ENCODE results near the gene RNF138.
"Not testable (repeated sequence)": the region's sequence is repeated elsewhere in the genome, so short reads cannot be mapped to it uniquely, and the experiment has no call there.

Gene RNF138

DNA sequence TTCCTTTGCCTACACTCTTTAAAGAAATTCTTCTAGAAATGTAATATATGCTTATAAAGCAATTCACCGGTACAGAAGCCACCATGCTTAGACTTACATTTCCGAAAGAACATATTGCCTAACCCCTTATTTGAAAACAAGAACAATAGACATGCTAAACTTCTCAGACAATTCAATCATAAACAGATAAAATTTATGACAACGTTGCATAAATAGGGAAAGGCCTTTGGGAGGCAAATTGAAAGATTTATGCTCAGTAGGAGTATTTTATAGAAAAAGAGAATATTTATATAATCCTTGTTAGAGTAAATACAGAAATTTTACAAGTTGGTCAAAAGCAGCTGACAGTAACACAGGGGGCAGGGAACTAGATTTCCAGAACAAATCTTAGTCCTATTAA is 82.0 kb downstream of the RNF138 start:
- Mint-ChIP-seq H3K36me3 (ENCODE audit: low read depth) (no peaks in the 10 kb centered on the region), H3K27me3 (ENCODE audit: low read depth, poor library complexity) (no peaks in the 10 kb centered on the region), H3K9me3 (no peaks in the 10 kb centered on the region), H3K4me3 (no peak overlapping the region), H3K4me1 (no peaks in the 10 kb centered on the region), H3K27ac (no peak overlapping the region)
- no peak for DNase-seq
- TF ChIP-seq, protein P1, sequence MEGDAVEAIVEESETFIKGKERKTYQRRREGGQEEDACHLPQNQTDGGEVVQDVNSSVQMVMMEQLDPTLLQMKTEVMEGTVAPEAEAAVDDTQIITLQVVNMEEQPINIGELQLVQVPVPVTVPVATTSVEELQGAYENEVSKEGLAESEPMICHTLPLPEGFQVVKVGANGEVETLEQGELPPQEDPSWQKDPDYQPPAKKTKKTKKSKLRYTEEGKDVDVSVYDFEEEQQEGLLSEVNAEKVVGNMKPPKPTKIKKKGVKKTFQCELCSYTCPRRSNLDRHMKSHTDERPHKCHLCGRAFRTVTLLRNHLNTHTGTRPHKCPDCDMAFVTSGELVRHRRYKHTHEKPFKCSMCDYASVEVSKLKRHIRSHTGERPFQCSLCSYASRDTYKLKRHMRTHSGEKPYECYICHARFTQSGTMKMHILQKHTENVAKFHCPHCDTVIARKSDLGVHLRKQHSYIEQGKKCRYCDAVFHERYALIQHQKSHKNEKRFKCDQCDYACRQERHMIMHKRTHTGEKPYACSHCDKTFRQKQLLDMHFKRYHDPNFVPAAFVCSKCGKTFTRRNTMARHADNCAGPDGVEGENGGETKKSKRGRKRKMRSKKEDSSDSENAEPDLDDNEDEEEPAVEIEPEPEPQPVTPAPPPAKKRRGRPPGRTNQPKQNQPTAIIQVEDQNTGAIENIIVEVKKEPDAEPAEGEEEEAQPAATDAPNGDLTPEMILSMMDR (IDR thresholded peaks at IDR 0.05), result no peak

DNA sequence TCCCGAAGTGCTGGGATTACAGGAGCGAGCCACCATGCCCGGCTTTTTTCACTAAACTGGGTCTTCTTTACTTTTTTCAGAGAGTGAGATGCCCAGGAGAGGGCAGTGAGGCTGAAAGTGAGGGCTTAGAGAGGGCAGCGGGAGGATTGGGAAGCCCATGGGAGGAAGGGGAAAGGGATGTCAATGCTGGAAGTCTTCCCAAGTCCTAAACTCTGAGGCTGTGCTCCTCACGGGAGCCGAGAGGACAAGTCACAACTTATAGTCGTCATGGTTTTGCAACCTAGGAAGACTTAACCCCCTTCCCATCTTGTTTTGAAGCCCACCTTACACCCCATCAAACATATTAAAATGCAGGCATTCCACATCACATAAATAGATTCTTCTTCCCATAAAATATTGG is 83.0 kb downstream of the RNF138 start:
- DNase-seq, result no peak
- TF ChIP-seq, protein P1 (IDR thresholded peaks at IDR 0.05), result no peak
- Mint-ChIP-seq H3K4me3 (no peak overlapping the region), H3K27me3 (ENCODE audit: low read depth, poor library complexity) (no peaks in the 10 kb centered on the region), H3K9me3 (no peaks in the 10 kb centered on the region), H3K36me3 (ENCODE audit: low read depth) (no peaks in the 10 kb centered on the region), H3K4me1 (no peaks in the 10 kb centered on the region), H3K27ac (no peak overlapping the region)

DNA sequence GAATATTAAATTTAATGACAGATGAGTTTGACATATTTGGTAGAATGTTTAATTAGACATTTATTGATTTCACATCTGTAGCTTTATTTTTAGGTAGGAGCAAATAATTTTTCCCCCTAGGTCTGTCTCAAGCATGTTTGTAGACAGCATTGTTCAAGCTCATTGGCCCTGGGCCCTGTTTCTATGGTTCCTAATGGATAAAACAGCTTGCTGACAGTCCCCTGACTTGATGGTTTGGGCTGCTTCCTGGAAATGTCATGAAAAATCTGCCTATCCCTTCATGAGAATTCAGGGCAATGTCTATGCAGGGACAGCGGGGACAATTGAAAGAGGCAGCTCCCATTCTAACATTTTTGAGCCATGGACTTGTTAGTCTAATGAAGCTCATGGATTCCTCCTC is 83.6 kb downstream of the RNF138 start:
- no peak for DNase-seq
- Mint-ChIP-seq H3K27me3 (ENCODE audit: low read depth, poor library complexity) (no peaks in the 10 kb centered on the region), H3K27ac (no peak overlapping the region), H3K9me3 (no peaks in the 10 kb centered on the region), H3K4me1 (no peaks in the 10 kb centered on the region), H3K4me3 (no peak overlapping the region), H3K36me3 (ENCODE audit: low read depth) (no peaks in the 10 kb centered on the region)
- TF ChIP-seq, protein P1 (IDR thresholded peaks at IDR 0.05), result no peak

DNA sequence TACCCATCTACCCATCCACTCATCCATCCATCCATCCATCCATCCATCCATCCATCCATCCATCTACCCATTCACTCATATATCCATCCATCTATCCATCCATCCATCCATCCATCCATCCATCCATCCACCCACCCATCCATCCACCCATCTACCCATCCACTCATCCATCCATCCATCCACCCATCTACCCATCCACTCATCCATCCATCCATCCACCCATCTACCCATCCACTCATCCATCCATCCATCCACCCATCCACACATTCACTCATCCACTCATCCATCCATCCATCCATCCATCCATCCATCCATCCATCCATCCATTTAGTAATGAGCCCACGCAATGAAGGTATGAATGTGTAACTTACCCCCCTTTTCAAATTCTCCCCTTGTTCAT is 85.1 kb downstream of the RNF138 start:
- H3K27me3 Mint-ChIP-seq (ENCODE audit: low read depth, poor library complexity); H3K9me3 Mint-ChIP-seq; DNase-seq; H3K4me3 Mint-ChIP-seq; H3K4me1 Mint-ChIP-seq; H3K27ac Mint-ChIP-seq; H3K36me3 Mint-ChIP-seq (ENCODE audit: low read depth): not testable (repeated sequence)

DNA sequence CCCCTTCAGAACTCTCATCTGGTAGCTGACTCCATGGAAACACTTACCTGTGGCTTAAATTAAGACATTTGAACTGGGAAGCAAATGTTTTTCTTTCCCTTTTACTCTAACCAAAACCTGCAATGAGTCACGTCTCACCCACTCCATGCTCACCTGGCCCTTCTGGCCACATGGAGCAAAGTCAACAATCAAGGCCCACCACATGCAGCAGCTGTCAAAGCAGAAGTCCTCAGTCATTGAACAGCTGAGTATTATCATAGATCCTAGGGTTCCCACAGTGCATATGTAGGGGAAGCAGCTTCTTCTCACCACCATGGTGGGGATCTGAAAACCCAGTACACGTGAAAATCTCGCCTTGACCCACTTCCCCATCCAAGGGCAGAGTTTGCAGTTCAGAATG is 85.9 kb downstream of the RNF138 start:
- Mint-ChIP-seq H3K27ac (no peak overlapping the region), H3K4me3 (no peak overlapping the region), H3K4me1 (no peaks in the 10 kb centered on the region), H3K36me3 (ENCODE audit: low read depth) (no peaks in the 10 kb centered on the region), H3K27me3 (ENCODE audit: low read depth, poor library complexity) (no peaks in the 10 kb centered on the region), H3K9me3 (no peaks in the 10 kb centered on the region)
- TF ChIP-seq, protein P1 (IDR thresholded peaks at IDR 0.05), result no peak
- no peak for DNase-seq
